GM23338 (cell line): ENCODE data around the gene TSPEAR. TPM values are rescaled to one million over a fixed set of nuclear protein-coding genes. Genes with fewer than 3 reads are reported as not detected.
A peak's percentile ranks its signal among the peaks of the same experiment; 100 is the strongest.

Experiments used
- ATAC-seq: fragments of 200-7000 bp; cut with Tn5 transposase; 3 replicates; pipeline ENCODE4 v1.9.1; 2020
- DNase-seq: peaks from one replicate; pipeline ENCODE4 v3.0.0-alpha.2; 2015; ENCODE audit warnings: low spot score
- H2AFZ ChIP-seq: fragments of 200-600 bp; sonication (generic); 2 replicates; pipeline ENCODE4 v1.8.0; 2016; ENCODE audit warnings: antibody characterized with exemption, mild to moderate bottlenecking, moderate library complexity
- H3F3A ChIP-seq: fragments of 200-600 bp; sonication (generic); replicated peaks from 2 replicates; pipeline ENCODE4 v1.8.0; 2017; ENCODE audit warnings: antibody characterized with exemption, mixed run types, low read depth
- H3K27ac ChIP-seq: fragments of 200-600 bp; sonication (generic); 2 replicates; pipeline ENCODE4 v1.6.1; 2016; ENCODE audit warnings: low read depth
- H3K27me3 ChIP-seq: fragments of 200-600 bp; sonication (generic); 2 replicates; pipeline ENCODE4 v1.8.0; 2016; ENCODE audit warnings: mild to moderate bottlenecking, mixed run types, moderate library complexity; ENCODE audit not compliant: insufficient read depth
- H3K36me3 ChIP-seq: fragments of 200-600 bp; sonication (generic); 2 replicates; pipeline ENCODE4 v1.8.0; 2016; ENCODE audit warnings: mild to moderate bottlenecking; ENCODE audit not compliant: insufficient read depth
- H3K4me1 ChIP-seq: fragments of 200-600 bp; sonication (generic); 2 replicates; pipeline ENCODE4 v1.8.0; 2016; ENCODE audit warnings: mild to moderate bottlenecking, moderate library complexity; ENCODE audit not compliant: insufficient read depth
- H3K4me2 ChIP-seq: fragments of 200-600 bp; sonication (generic); 2 replicates; pipeline ENCODE4 v1.7.1; 2017; ENCODE audit warnings: mixed run types
- H3K4me3 ChIP-seq: fragments of 200-600 bp; sonication (generic); 2 replicates; pipeline ENCODE4 v1.6.1; 2016; ENCODE audit warnings: mixed run types
- H3K79me2 ChIP-seq: fragments of 200-600 bp; sonication (generic); replicated peaks from 2 replicates; pipeline ENCODE4 v1.8.0; 2017; ENCODE audit warnings: mild to moderate bottlenecking; ENCODE audit not compliant: insufficient read depth
- H3K9me2 ChIP-seq: fragments of 200-600 bp; sonication (generic); 2 replicates; pipeline ENCODE4 v1.8.0; 2017; ENCODE audit not compliant: insufficient read depth
- H4K20me1 ChIP-seq: fragments of 200-600 bp; sonication (generic); replicated peaks from 2 replicates; pipeline ENCODE4 v1.8.0; 2017; ENCODE audit warnings: mild to moderate bottlenecking; ENCODE audit not compliant: insufficient read depth
- H3K27ac Mint-ChIP-seq: 2 replicates; pipeline ENCODE4 v1.8.0; 2020; ENCODE audit warnings: inconsistent platforms, mild to moderate bottlenecking, moderate library complexity, mixed read lengths
- H3K27me3 Mint-ChIP-seq: 3 replicates; pipeline ENCODE4 v1.8.0; 2022; ENCODE audit warnings: low read depth, mild to moderate bottlenecking, moderate library complexity, mixed read lengths, inconsistent platforms; ENCODE audit not compliant: insufficient read depth, poor library complexity
- H3K36me3 Mint-ChIP-seq: 3 replicates; pipeline ENCODE4 v1.8.0; 2021; ENCODE audit warnings: low read depth, mild to moderate bottlenecking, inconsistent platforms, moderate library complexity, mixed read lengths
- H3K4me1 Mint-ChIP-seq: 3 replicates; pipeline ENCODE4 v1.8.0; 2020; ENCODE audit warnings: mild to moderate bottlenecking, inconsistent platforms, mixed read lengths
- H3K4me3 Mint-ChIP-seq: 3 replicates; pipeline ENCODE4 v1.8.0; 2021; ENCODE audit warnings: moderate library complexity, mild to moderate bottlenecking, inconsistent platforms, mixed read lengths
- H3K9me3 Mint-ChIP-seq: 3 replicates; pipeline ENCODE4 v1.8.0; 2020; ENCODE audit warnings: moderate library complexity, mild to moderate bottlenecking, inconsistent platforms, mixed read lengths
- CREB1 ChIP-seq: fragments of 250-450 bp; sonication (Bioruptor Pico); IDR thresholded peaks from 2 replicates; pipeline ENCODE4 v1.5.0; 2020; ENCODE audit warnings: low read depth, mild to moderate bottlenecking, moderate library complexity
- EZH2 ChIP-seq: fragments of 200-600 bp; sonication (generic); IDR thresholded peaks from one replicate; pipeline ENCODE4 v1.8.0; 2017; ENCODE audit warnings: antibody characterized with exemption, mild to moderate bottlenecking, low read depth; ENCODE audit not compliant: unreplicated experiment
- JUNB ChIP-seq: IDR thresholded peaks from one replicate; pipeline ENCODE4 v1.6.1; 2016; ENCODE audit warnings: antibody characterized with exemption; ENCODE audit not compliant: unreplicated experiment
- NANOG ChIP-seq: IDR thresholded peaks from 2 replicates; pipeline ENCODE4 v1.6.1; 2016; ENCODE audit warnings: antibody characterized with exemption, borderline replicate concordance
- polyA plus RNA-seq: library from polyadenylated mRNA; unstranded; fragments of >200 nt; fragmentation: Nextera tagmentation; extraction: Ambion mirVana; gene quantifications from 2 replicates; pipeline ENCODE4 v1.2.1, GENCODE V29; 2016
- total RNA-seq: library from RNA; depleted of rRNA; stranded (reverse); fragments of >200 nt; shearing (Covaris generic); gene quantifications from 2 replicates; pipeline ENCODE4 v1.2.3, GENCODE V29; 2014
- TF ChIP-seq, protein P1 (sequence below), 2 experiments: fragments of 200-600 bp in 1 of 2; sonication (generic) in 1 of 2; conservative IDR thresholded peaks; 2 replicates each; pipeline versions ENCODE4 v1.5.1 to v1.6.1; 2016 to 2017; ENCODE audit warnings: antibody characterized with exemption in 2 of 2, low read depth in 2 of 2, mild to moderate bottlenecking in 2 of 2, moderate library complexity in 1 of 2
- TF ChIP-seq, protein P2 (sequence below): fragments of 250-450 bp; sonication (Bioruptor Pico); IDR thresholded peaks from 2 replicates; pipeline ENCODE4 v1.5.0; 2020; ENCODE audit warnings: mild to moderate bottlenecking, moderate library complexity

The TSPEAR gene
- total and polyA plus RNA-seq, 2 experiments from 2014 or later = 0.35 to 0.92 TPM

DNA sequence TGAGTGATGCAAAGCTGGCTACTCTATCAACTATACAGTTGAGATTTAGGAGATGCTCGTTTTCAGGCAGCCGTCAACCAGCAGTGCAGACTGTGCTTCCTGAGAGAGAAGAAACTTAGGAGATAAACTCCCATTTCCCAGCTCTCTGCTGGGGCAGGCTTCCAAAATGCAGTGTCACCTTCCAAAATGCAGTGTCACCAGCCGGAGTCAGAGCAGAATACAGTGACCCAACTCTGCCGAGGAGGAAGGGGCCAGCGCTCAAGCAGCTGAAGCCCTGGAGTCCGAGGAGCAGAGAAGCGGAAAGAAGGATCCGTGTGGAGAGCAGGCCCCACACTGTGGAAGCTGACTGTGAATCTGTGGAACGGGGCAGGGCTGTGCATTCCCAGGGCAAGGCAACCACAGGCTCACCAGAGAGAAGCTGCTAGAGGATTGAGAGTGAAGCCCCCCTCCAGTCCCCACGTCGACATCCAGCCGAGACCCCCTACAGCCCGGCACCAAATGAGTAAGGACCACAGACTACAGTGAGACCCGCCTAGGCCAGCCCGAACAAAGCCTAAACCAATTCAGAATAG lies 28.7 kb downstream of the TSPEAR start (continued):
- TF ChIP-seq, protein P1, sequence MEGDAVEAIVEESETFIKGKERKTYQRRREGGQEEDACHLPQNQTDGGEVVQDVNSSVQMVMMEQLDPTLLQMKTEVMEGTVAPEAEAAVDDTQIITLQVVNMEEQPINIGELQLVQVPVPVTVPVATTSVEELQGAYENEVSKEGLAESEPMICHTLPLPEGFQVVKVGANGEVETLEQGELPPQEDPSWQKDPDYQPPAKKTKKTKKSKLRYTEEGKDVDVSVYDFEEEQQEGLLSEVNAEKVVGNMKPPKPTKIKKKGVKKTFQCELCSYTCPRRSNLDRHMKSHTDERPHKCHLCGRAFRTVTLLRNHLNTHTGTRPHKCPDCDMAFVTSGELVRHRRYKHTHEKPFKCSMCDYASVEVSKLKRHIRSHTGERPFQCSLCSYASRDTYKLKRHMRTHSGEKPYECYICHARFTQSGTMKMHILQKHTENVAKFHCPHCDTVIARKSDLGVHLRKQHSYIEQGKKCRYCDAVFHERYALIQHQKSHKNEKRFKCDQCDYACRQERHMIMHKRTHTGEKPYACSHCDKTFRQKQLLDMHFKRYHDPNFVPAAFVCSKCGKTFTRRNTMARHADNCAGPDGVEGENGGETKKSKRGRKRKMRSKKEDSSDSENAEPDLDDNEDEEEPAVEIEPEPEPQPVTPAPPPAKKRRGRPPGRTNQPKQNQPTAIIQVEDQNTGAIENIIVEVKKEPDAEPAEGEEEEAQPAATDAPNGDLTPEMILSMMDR (conservative IDR thresholded peaks at IDR 0.05; ENCODE audit: low read depth in 2 of 2) = no peak
- TF ChIP-seq JUNB (no peak), EZH2 (no peak)

DNA sequence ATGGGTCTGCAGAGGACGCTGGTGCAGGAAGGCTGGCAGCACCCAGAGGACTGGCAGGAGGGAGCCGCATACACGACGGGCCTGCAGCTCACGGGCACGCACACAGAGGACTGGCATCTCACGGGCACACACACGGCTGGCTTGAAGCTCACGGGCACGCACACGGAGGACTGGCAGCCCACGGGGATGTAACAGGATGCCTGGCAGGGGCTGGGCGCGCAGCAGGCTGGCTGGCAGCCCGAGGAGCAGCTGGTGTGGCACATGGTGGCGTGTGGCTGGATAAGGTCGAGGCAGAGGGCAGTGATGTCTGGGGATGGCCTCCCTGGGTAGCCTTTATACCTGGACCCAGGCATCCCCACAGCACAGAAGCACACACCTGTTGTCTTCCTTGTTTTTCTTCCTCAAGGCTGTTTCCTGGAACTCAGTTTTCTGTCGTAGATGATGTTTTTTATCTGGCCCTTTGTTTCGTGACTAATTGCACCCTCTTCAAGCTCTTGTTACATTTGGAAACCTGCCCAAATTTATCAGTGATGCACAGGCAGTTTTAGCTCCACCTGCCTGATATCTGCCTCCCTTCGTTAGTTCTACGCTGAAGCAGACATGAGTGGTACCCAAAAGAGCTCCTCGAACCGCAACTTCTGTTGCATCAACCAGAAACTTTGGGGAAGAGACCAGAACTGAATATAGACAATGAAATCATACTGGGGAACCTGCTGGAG lies 29.4 kb downstream of the TSPEAR start, which contains the start of gene KRTAP12-1:
Gene KRTAP12-1, minus strand, starts transcription at position 303 of the 719 bp plus-strand sequence. Its CDS starts 40 bp downstream, at position 263.
- Mint-ChIP-seq H3K27ac (no peak within 1 kb of the TSS), H3K9me3 (no peaks in the 10 kb centered on the region; the same call in 1 of the 3 replicates), H3K27me3 (peaks cover 9% of the 10 kb centered on the region), H3K4me3 (no peak within 1 kb of the TSS), H3K36me3 (no peaks in the 10 kb centered on the region), H3K4me1 (peaks cover 12% of the 10 kb centered on the region)
- Histone ChIP-seq H3K36me3 (no peaks in the 10 kb centered on the region), H3F3A (0 out of 2 replicates have a peak, but pooled peaks cover 1% of the 10 kb centered on the region), H3K27me3 (no peaks in the 10 kb centered on the region), H3K27ac (no peak within 1 kb of the TSS), H3K79me2 (no peaks in the 10 kb centered on the region), H2AFZ (peak within 1 kb of the TSS; percentile 32; the same call in 1 of the 2 replicates), H3K4me1 (peaks cover 6% of the 10 kb centered on the region), H3K4me3 (no peak within 1 kb of the TSS), H3K9me2 (no peaks in the 10 kb centered on the region; the same call in 1 of the 2 replicates), H4K20me1 (no peaks in the 10 kb centered on the region), H3K4me2 (no peak within 1 kb of the TSS)
- ATAC-seq (no peak), DNase-seq (no peak)
- TF ChIP-seq, protein P1 (conservative IDR thresholded peaks at IDR 0.05; ENCODE audit: low read depth in 2 of 2) = no peak
- TF ChIP-seq NANOG (no peak), CREB1 (no peak), JUNB (no peak)
- TF ChIP-seq, protein P2, sequence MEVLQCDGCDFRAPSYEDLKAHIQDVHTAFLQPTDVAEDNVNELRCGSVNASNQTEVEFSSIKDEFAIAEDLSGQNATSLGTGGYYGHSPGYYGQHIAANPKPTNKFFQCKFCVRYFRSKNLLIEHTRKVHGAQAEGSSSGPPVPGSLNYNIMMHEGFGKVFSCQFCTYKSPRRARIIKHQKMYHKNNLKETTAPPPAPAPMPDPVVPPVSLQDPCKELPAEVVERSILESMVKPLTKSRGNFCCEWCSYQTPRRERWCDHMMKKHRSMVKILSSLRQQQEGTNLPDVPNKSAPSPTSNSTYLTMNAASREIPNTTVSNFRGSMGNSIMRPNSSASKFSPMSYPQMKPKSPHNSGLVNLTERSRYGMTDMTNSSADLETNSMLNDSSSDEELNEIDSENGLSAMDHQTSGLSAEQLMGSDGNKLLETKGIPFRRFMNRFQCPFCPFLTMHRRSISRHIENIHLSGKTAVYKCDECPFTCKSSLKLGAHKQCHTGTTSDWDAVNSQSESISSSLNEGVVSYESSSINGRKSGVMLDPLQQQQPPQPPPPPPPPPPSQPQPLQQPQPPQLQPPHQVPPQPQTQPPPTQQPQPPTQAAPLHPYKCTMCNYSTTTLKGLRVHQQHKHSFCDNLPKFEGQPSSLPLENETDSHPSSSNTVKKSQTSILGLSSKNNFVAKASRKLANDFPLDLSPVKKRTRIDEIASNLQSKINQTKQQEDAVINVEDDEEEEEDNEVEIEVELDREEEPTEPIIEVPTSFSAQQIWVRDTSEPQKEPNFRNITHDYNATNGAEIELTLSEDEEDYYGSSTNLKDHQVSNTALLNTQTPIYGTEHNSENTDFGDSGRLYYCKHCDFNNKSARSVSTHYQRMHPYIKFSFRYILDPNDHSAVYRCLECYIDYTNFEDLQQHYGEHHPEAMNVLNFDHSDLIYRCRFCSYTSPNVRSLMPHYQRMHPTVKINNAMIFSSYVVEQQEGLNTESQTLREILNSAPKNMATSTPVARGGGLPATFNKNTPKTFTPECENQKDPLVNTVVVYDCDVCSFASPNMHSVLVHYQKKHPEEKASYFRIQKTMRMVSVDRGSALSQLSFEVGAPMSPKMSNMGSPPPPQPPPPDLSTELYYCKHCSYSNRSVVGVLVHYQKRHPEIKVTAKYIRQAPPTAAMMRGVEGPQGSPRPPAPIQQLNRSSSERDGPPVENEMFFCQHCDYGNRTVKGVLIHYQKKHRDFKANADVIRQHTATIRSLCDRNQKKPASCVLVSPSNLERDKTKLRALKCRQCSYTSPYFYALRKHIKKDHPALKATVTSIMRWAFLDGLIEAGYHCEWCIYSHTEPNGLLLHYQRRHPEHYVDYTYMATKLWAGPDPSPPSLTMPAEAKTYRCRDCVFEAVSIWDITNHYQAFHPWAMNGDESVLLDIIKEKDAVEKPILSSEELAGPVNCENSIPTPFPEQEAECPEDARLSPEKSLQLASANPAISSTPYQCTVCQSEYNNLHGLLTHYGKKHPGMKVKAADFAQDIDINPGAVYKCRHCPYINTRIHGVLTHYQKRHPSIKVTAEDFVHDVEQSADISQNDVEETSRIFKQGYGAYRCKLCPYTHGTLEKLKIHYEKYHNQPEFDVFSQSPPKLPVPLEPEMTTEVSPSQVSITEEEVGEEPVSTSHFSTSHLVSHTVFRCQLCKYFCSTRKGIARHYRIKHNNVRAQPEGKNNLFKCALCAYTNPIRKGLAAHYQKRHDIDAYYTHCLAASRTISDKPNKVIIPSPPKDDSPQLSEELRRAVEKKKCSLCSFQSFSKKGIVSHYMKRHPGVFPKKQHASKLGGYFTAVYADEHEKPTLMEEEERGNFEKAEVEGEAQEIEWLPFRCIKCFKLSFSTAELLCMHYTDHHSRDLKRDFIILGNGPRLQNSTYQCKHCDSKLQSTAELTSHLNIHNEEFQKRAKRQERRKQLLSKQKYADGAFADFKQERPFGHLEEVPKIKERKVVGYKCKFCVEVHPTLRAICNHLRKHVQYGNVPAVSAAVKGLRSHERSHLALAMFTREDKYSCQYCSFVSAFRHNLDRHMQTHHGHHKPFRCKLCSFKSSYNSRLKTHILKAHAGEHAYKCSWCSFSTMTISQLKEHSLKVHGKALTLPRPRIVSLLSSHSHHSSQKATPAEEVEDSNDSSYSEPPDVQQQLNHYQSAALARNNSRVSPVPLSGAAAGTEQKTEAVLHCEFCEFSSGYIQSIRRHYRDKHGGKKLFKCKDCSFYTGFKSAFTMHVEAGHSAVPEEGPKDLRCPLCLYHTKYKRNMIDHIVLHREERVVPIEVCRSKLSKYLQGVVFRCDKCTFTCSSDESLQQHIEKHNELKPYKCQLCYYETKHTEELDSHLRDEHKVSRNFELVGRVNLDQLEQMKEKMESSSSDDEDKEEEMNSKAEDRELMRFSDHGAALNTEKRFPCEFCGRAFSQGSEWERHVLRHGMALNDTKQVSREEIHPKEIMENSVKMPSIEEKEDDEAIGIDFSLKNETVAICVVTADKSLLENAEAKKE (CRISPR knock-in tag) = no peak
